NCI-H524 treated with DMSO at 0.1 percent for 48 hours (cell line): Measurements from ENCODE around the gene DENND10.
"Not testable (repeated sequence)": the region's sequence is repeated elsewhere in the genome, so short reads cannot be mapped to it uniquely, and the experiment has no call there.

Experiments
- DNase-seq: peaks from one replicate; lab custom pipeline; 2025; lab: John Stamatoyannopoulos, UW

The DENND10 gene

DNA sequence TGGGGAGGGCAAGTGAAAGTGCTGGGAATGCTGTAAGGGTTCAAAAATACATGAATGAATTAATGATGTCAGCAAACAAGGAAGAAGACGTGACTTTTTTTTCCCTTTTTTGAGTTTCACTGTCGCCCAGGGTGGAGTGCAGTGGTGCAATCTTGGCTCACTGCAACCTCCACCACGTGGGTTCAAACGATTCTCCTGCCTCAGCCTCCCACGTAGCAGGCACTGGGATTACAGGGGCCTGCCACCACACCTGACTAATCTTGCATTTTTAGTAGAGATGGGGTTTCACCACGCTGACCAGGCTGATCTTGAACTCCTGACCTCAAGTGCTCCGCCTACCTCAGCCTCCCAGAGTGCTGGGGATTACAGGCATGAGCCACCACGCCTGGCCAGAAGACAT lies 30.0 kb downstream of the DENND10 start:
- DNase-seq: no peak

DNA sequence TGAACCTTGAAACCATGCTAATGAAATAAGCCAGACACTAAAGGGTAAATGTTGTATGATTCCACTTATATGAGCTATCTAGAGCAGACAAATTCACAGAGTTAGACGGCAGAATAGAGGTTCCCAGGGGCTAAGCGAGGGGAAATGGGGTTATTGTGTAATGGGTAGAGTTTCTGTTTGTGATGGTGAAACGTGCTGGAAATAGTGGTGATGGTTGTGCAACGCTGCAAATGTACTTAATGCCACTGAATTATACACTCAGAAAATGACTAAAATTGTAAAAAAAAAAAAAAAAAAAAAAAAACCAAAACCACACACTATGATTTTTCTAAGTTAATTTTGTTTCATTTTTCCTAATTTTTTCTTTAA lies 31.6 kb downstream of the DENND10 start:
- no peak for DNase-seq

DNA sequence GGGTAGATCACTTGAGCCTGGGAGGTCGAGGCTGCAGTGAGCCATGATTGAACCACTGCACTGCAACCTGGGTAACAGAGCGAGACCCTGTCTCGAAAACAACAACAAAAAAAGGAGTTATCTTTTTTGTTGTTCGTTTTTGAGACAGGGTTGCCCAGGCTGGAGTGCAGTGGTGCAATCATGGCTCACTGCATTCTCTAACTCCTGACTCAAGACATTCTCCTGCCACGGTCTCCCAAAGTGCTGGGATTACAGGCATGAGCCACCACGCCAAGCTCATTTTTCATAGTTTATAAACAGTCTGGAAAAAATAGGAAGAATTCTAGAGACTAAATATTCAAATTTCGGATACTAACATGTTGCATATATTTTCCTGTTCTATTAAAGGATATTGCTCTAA lies 32.2 kb downstream of the DENND10 start:
- DNase-seq: no peak

DNA sequence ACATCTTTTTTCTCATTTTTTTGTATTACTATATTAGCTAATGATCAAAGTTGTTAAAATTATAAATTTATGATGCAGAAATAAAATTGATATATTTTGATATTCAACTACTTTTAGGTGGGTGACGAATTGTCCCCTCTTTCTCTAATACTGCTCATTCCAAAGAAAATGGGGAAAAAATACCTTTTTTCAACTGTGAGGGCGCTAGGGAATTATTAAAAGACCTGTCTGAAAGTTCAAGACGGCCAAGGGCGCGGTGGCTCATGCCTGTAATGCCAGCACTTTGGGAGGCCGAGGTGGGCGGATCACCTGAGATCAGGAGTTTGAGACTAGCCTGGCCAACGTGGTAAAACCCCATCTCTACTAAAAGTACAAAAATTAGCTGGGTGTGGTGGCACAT lies 34.0 kb downstream of the DENND10 start:
- DNase-seq: not testable (repeated sequence)

DNA sequence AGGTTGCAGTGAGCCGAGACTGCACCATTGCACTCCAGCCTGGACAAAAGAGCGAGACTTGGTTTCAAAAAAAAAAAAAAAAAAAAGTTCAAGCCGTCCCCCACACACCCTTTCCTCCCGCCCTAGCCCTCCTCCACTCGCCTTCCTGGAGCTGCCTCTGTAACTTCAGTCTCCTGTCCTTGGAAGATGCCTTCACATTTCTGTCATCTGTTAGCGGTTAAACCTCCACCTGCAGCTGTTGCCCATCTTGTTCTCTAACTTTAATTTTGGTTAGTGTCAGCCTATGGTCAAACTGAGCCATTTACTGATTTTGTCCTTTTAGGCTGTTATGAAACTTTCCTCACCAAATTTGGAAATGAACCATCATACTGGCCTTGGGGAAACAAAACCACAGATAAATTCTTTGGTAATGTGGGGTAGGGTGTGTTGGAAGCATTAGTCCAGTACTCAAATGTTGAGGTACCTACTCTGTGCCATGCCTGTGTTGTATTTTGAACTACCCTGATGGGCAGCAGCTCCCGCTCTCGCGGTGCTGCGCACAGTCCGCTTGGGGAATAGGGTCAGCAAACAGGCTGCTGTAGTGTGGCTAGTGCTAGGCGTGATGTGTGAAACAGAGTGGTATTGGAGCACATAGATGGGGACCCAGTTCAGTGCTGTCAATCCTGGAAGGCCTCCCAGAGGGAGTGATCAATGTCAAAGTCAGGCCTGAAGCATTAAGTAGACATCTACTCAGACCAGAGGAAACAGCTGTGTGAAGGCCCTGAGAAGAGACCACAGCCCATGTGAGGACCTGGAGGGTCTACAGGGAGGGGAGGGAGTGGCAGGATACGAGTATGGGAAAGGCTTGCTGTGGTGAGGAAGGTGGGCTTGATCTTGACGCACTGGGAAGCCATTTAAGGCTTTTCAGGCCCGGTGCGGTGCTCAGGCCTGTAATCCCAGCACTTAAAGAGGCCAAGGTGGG lies 34.7 kb downstream of the DENND10 start:
- DNase-seq: no peak

DNA sequence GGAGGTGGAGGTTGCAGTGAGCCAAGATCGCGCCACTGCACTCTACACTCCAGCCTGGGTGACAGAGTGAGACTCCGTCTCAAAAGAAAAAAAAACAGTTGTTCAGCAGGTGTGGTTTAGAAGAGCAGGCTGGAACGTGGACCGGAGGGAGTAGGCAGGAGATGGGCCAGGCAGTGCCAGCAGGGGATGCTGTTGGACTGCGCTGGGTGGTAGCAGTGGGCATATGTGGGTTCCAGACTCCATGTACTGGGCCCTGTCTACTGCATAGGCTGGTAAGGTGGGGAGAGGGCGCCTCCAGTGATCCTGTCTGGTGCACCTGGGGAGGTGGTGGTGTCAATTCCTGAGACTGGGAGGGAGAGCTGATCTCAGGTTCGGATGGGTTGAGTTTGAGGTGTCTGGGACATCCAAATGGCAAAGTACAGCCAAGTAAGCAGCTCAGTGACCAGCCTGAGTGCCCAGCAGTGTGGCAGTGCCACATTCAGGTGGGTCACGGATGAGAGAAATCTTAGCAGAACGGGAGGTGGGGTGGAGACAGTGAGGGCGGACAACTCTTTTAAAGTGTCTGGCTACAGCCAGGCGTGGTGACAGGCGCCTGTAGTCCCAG lies 35.7 kb downstream of the DENND10 start:
- DNase-seq: no peak

DNA sequence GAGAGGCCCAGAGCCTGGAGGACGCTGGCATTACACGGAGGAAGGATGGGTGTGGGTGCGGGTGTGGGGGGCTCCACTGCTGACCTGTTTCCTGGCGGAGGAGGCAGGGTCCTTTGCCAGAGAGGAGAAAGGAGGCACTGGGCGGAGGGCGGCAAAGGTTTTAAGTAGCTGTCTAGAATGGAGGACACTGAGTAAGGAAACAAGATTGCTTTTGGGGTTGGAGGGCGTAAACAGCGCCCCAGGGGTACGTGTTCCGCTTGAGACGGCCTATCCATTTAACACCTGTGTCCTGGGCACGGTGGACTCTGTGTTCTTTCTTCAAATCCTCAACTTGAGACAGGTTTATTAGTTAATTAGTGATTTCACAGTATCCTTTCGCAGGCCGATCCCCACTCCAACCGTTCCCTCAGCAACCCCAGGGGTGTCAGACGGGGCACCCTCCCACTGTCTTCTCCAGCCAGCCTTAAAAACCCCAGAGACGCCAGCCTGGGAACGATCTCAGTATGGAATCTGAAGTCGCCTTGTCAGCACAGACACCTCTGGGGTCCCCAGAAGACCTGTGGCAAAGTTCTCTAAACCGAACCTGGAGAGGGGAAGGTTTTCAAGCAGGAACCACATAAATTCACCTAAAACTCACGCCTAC lies 36.8 kb downstream of the DENND10 start:
- no peak for DNase-seq

DNA sequence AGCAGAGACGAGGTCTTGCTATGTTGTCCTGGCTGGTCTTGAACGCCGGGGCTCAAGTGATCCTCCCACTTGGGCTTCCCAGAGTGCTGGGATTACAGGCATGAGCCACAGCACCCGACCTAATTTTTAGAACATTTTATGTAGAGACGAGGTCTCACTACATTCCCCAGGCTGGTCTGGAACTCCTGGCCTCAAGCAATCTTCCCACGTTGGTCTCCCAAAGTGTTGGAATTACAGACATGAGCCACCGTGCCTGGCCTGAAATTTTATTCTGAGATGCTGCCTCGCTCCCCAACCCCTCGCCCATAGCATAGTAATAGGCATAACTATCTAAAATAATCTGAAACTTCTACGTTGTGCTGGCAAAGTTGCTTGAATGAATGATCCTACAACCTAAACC lies 39.7 kb downstream of the DENND10 start:
- no peak for DNase-seq

DNA sequence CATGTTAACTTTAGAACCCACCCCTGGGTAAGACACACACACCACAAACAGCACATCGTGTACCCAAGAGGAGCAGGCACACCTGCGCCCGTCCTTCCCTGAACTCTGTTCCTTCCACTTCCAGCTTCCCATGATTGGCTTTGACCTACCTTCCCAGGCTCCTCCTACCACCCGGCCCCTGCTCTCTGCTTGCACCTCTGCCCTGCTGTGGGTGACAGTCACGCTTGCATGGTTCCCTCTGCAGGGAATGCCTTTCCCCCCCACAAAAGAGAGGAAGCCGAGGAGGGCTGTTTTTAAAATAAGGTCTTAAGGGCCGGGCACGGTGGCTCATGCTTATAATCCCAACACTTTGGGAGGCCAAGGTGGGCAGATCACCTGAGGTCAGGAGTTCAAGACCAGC lies 45.2 kb downstream of the DENND10 start:
- DNase-seq: no peak

DNA sequence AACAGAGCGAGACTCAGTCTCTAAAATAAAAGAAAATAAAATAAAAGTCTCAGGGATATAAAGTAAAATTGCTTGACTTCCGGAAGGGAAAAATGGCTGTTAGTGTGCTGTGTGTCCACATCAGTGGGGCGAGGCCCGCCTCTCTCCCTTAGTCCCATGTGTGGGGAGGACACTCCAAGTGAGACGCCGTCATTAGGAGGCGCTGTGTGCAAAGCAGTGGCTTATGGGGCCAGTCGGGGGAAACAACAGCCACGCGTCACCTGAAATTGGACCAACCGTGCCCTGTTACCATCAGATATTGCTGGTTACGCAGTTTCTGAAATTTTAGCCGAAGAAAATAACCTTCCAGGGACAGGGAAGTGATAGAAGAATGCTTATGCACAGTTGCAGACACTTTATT lies 45.8 kb downstream of the DENND10 start:
- DNase-seq: no peak

DNA sequence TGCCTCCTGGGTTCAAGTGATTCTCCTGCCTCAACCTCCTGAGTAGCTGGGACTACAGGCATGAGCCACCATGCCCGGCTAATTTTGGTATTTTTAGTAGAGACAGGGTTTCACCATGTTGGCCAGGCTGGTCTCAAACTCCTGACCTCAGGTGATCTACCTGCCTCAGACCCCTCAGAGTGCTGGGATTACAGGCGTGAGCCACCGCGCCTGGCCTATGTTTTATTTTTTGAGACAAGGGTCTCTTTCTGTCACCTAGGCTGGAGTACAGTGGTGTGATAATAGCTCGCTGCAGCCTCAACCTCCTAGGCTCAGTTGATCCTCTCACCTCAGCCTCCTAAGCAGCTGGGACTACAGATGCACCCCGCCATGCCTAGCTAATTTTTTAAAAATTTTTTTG lies 47.7 kb downstream of the DENND10 start:
- DNase-seq: not testable (repeated sequence)

DNA sequence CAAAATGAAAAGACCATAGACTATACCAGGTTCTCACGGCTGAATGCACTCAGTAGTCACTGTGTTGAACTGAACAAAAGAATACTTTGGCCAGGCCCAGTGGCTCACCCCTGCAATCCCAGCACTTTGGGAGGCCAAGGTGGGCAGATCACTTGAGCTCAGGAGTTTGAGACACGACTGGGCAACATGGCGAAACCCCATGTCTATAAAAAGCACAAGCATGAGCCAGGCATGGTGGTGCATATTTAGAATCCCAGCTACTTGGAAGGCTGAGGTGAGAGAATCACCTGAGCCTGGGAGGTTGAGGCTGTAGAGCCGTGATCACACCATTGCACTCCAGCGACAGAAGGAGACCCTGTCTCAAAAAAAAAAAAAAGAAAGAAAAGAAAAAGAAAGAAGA lies 49.1 kb downstream of the DENND10 start:
- no peak for DNase-seq

DNA sequence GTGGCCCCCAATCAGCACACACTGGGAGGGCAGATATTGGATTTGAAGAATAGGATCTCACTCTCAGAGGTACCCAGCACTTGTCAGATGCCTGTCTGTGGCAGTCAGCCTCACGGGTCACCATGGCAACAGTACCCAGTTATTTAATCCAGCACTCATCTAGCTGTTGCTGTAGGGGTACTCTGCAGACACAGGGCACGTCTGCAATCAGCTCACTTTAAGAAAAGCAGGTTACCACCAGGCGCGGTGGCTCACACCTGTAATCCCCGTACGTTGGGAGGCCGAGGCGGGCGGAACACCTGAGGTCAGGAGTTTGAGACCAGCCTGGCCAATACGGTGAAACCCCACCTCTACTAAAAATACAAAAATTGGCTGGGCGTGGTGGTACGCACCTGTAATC lies 49.7 kb downstream of the DENND10 start:
- DNase-seq: no peak

DNA sequence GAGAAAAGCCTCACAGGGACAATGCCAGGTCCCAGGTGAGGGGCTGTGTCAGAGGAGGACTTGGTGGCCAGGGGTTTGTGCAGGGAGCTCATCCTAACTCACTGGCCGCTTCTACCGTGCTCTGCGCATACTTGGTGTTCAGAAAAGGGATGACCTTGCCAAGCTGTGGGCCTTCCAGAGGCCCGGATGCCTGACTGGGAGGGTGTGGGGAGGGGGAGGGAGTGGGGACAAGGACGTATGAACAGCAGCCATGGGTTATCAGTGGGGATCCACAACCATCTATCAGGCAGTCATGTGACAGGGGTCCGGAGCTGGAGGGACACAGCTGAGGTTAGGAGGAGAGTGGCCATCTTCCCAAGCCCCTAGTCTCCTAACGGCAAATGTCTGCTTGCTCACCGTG lies 55.4 kb downstream of the DENND10 start:
- DNase-seq: no peak

DNA sequence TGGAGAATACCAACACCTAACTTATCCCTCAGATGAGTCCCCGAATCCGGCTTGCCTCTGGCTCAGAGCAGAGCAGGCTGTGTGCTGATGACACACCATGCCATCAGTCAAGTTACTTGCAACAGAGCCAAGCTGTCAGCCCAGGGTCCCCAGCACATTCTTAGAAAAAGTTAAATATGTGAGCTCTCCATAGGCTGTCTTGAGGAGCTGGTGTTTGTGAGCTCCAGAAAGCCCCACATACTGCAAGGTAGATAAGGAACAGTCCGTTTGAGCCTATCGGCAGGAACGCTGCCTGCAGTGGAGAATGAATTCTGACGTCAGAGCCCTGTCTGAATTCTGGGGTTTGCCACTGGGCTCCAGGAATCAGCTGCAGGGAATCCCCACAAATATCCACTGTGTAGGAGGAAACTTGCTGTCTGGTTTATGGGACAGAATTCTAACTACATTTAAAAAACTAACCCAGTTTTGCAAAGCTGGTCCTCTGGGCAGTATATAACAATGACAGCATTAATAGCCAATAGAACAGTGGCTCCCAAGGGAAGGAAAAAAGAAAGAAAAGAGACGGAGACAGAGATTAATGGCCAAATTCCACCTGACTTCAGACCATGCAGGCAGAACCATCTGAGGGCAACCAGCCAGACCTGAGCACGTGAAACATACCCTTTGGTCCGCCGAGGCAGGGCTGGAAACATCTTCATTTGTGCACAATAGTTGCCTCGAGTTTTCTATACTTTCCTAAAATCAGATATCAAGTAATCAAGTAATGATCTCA lies 58.0 kb downstream of the DENND10 start:
- no peak for DNase-seq

DNA sequence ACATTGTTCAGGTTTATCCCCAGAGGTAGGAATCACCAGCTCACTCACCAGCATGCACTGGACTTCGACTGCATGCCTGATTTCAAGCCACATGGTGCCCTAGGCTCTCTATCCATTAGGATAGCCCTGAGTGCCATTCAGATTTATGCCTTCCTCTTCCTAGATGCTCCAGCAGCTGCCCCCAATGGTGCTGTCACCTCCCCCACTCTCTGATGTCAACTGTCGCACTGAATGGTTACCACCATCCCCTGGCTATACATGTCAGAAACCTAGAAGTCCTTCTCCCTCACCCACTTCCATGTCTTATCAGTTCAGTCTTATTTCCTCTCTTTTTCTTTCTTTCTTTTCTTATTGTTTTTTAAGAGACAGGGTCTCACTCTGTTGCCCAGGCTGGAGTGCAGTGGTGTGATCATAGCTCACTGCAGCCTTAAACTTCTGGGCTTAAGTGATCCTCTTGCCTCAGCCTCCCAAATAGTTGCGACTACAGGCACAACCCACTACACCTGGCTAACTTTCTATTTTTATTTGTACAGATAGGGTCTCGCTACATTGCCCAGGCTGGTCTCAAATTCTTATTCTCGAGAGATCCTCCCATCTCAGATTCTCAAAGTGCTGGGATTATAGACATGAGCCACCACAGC lies 58.7 kb downstream of the DENND10 start:
- no peak for DNase-seq

DNA sequence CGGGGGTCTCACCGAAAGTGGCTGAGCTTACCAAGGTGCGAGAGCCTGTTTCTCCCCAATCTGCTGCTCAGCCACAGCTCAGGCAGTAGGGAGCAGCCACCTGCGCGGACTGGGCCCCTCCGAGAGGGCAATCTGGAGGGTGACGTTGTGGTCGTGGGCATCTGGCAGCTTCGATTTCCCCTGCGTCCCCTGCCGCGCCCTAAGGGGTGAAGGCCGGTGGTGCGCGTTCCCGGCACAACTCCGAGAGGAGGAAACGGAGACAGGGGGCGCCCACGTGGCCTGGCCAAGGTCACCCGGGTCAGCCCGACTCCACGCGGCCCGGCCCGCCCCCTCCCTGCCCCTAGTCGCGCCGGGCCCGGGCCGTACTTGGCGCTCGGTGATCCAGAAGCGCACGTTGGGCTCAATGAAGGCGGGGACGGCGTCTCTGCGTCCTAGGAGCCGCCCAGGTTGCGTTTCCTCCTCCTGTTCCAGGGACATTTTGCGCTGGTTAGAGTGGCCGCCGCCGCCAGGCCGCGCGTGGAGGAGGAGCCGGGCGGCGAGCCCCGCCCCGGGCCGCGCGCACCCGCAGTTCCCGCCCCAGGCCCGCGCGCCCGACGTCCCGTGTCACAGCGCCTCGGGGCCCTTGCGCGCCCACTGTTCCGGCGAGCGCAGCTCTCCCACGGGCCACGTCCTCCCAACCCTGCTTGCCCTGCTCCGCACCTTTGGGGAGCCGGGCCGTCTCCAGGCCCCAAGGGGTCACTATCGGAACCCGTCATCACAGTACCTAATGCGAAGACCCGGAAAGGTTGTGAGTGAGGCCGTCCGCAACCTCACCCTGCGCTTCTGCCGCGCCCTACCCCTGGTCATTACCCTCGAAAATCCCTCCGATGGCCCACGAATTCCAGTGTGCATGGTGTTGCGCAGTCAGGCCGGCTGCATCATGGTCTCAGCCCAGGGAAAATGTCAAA lies 61.5 kb downstream of the DENND10 start, which contains the start of gene SFXN4:
TSS of gene SFXN4 (minus strand) at position 544 of the 947 bp plus-strand sequence. CDS start at position 477, 67 bp downstream.
- DNase-seq: no peak

DNA sequence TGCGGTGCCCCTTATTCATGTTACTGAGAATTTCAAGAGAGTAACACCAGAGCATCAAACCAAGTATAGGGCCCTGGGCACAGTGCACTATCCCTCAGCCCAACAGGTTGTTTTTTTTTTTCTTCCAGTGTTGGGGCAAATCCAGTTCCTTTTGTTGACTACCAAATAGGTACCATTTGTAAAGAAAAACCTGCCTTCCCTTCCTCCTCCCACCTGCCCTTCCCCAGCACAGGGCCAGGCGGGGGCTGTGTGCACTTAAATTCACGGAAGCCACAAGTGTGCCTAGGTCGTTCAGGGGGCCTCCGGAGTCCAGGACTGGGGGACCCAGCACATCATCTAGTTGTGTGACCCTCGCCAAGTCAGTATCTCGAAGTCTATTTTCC lies 62.2 kb downstream of the DENND10 start:
- no peak for DNase-seq

DNA sequence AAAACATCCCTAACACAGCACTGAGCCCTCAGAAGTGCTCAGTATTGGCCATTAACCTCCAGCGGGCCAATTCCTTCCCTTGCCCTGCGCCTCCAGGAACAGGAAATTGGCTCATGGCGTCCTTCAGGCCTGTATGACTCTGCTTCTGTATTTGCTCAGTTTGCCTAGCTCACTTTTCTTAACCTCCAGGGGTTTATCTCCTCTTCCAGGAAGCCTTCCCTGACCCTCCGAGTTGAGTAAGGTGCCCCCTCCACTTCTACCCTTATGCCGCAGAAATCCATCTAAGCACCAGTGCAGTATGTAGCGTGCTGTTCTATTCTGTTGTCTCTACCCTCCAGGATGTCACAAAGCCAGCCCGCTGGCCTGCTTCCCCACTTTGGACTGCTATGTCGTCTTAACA lies 62.7 kb downstream of the DENND10 start:
- no peak for DNase-seq

DNA sequence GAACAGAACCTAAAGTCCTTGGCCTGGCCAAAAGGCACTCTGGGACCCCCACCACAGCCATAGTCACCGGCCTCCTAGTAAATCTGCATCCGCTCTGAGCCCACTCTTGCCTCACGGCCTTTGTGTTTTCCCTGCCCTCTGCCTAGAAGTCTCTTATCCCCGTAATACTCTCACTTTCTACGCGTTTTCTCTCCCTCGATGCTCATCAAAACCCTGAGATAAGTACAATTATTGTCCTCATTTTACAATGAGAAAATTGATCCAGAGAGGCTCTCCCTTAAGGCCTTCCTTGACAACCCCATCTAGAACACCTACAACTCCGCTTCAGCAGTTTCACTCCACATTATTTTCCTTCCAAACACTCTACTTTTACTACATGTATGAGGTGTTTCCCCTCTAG lies 63.1 kb downstream of the DENND10 start:
- no peak for DNase-seq

DNA sequence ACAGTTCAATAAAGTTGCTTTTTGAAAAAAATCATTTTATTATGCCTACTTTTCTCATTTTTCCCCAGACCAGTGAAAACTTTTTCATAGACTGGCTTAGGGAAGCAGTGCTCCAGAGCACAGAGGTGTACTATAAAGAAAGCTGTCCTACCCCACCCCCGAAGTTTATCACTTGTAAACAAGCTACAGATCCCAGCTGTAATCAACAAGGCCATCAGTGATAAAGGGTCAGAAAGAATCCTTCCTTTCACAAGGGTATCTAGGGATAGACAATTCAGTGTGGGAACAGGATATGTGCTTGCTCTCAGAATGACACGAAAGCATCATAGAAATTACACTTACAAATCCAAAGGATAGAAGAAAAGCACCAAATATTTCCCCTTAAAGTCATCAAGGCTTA lies 70.2 kb downstream of the DENND10 start:
- no peak for DNase-seq
